Panc1 (cell line): ENCODE data around the gene SPRR5. TPM values are rescaled to one million over a fixed set of nuclear protein-coding genes. Genes with fewer than 3 reads are reported as not detected.

Source experiments
- ATAC-seq: fragments of 200-7000 bp; cut with Tn5 transposase; 2 replicates; pipeline ENCODE4 v1.9.1; 2020; ENCODE audit warnings: mild to moderate bottlenecking, moderate library complexity
- BruUV-seq: library from RNA; stranded (reverse); fragments of 400-500 nt; replicated peaks from 2 replicates; lab custom pipeline; 2021; lab: Mats Ljungman, UMichigan
- CTCF ChIA-PET: fragments of 300-600 bp; sonication (Branson Sonifier 250); formaldehyde crosslinking; loops from one replicate; lab custom pipeline; 2022; ENCODE audit warnings: antibody characterized with exemption; lab: Charles Lee
- POLR2A ChIA-PET: fragments of 300-600 bp; sonication (Branson Sonifier 250); formaldehyde crosslinking; loops from one replicate; lab custom pipeline; 2022; ENCODE audit warnings: antibody characterized with exemption; lab: Charles Lee
- DNase-seq: peaks from one replicate; pipeline ENCODE4 v3.0.0-alpha.2; 2010; ENCODE audit warnings: low read depth, low spot score
- H3K27ac ChIP-seq: 2 replicates; pipeline ENCODE4 v1.5.1; 2011; ENCODE audit warnings: mild to moderate bottlenecking, low read length, inconsistent platforms
- H3K27me3 ChIP-seq: fragments of 200-500 bp; sonication (Bioruptor generic); 2 replicates; pipeline ENCODE4 v1.6.0; 2014; ENCODE audit warnings: low read length, inconsistent platforms; ENCODE audit not compliant: control insufficient read depth, insufficient read depth
- H3K36me3 ChIP-seq: fragments of 200-500 bp; sonication (Bioruptor generic); 2 replicates; pipeline ENCODE4 v1.5.1; 2014; ENCODE audit warnings: inconsistent platforms, mild to moderate bottlenecking, low read length, moderate library complexity; ENCODE audit not compliant: control insufficient read depth, insufficient read depth
- H3K4me1 ChIP-seq: 2 replicates; pipeline ENCODE4 v1.5.1; 2011; ENCODE audit warnings: inconsistent platforms, mild to moderate bottlenecking, low read length, moderate library complexity; ENCODE audit not compliant: control insufficient read depth, insufficient read depth
- H3K4me3 ChIP-seq, 2 experiments: 2 replicates each; pipeline ENCODE4 v1.5.1; 2011 to 2012; ENCODE audit warnings: low read depth in 2 of 2, low read length in 2 of 2, mild to moderate bottlenecking in 2 of 2, inconsistent platforms in 1 of 2, moderate library complexity in 1 of 2
- H3K9me3 ChIP-seq: fragments of 200-500 bp; sonication (Bioruptor generic); 2 replicates; pipeline ENCODE4 v1.5.1; 2014; ENCODE audit warnings: low read depth, mild to moderate bottlenecking, inconsistent platforms, low read length, moderate library complexity; ENCODE audit not compliant: control insufficient read depth, insufficient read depth
- CTCF ChIP-seq: fragments of 450-650 bp; IDR thresholded peaks from 2 replicates; pipeline ENCODE4 v1.5.1; 2017; ENCODE audit warnings: mild to moderate bottlenecking
- POLR2AphosphoS5 ChIP-seq: IDR thresholded peaks from 2 replicates; pipeline ENCODE4 v1.6.1; 2012; ENCODE audit warnings: mild to moderate bottlenecking, low read depth, low read length, moderate library complexity
- SIN3A ChIP-seq: IDR thresholded peaks from 2 replicates; pipeline ENCODE4 v1.6.1; 2012; ENCODE audit warnings: low read depth, mild to moderate bottlenecking, low read length, moderate library complexity, borderline replicate concordance; ENCODE audit not compliant: insufficient read depth
- TCF7L2 ChIP-seq: IDR thresholded peaks from 2 replicates; pipeline ENCODE4 v1.6.1; 2011; ENCODE audit warnings: mild to moderate bottlenecking, low read depth, low read length, inconsistent platforms
- in situ Hi-C: cut with HindIII; loops from 2 replicates; pipeline ENCODE4 v1.10.0; 2016; ENCODE audit warnings: low sequenced_read_pairs, low pct_unique_long_range_greater_than_20kb
- intact Hi-C: fragments of 100-400 bp; cut with micrococcal nuclease; formaldehyde crosslinking; loops from one replicate; pipeline ENCODE4 v1.10.0; 2022; ENCODE audit not compliant: unreplicated experiment
- total RNA-seq: library from RNA; stranded (reverse); gene quantifications from one replicate; pipeline ENCODE4 v1.2.1, GENCODE V29; 2021; ENCODE audit not compliant: unreplicated experiment
- TF ChIP-seq, protein P1 (sequence below), 2 experiments: IDR thresholded peaks; 2 replicates each; pipeline ENCODE4 v1.6.1; 2011 to 2012; ENCODE audit warnings: low read depth in 2 of 2, control low read depth in 1 of 2, low read length in 1 of 2, mild to moderate bottlenecking in 1 of 2, moderate library complexity in 1 of 2; ENCODE audit not compliant: insufficient read depth in 1 of 2

The SPRR5 gene
- total RNA-seq, 1 experiment from 2014 or later, result not detected

- Histone ChIP-seq H3K4me3 (no peak overlapping the region), H3K27ac (no peak overlapping the region), H3K27me3 (peaks cover 11% of the 10 kb centered on the region), H3K9me3 (no peaks in the 10 kb centered on the region), H3K36me3 (no peaks in the 10 kb centered on the region), H3K4me1 (no peaks in the 10 kb centered on the region)
- ATAC-seq, result no peak
- POLR2A ChIA-PET, result no interaction called here
- CTCF ChIA-PET, result no interaction called here
- no TSS peak for BruUV-seq
- intact Hi-C loops, result no loop called here
- TF ChIP-seq POLR2AphosphoS5 (no peak), SIN3A (no peak), TCF7L2 (no peak), CTCF (no peak)
- TF ChIP-seq, protein P1, sequence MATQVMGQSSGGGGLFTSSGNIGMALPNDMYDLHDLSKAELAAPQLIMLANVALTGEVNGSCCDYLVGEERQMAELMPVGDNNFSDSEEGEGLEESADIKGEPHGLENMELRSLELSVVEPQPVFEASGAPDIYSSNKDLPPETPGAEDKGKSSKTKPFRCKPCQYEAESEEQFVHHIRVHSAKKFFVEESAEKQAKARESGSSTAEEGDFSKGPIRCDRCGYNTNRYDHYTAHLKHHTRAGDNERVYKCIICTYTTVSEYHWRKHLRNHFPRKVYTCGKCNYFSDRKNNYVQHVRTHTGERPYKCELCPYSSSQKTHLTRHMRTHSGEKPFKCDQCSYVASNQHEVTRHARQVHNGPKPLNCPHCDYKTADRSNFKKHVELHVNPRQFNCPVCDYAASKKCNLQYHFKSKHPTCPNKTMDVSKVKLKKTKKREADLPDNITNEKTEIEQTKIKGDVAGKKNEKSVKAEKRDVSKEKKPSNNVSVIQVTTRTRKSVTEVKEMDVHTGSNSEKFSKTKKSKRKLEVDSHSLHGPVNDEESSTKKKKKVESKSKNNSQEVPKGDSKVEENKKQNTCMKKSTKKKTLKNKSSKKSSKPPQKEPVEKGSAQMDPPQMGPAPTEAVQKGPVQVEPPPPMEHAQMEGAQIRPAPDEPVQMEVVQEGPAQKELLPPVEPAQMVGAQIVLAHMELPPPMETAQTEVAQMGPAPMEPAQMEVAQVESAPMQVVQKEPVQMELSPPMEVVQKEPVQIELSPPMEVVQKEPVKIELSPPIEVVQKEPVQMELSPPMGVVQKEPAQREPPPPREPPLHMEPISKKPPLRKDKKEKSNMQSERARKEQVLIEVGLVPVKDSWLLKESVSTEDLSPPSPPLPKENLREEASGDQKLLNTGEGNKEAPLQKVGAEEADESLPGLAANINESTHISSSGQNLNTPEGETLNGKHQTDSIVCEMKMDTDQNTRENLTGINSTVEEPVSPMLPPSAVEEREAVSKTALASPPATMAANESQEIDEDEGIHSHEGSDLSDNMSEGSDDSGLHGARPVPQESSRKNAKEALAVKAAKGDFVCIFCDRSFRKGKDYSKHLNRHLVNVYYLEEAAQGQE (IDR thresholded peaks at IDR 0.05; ENCODE audit: insufficient read depth in 1 of 2, low read depth in 2 of 2, low read length in 1 of 2), result no peak
- in situ Hi-C loops, result no loop called here
- DNase-seq, result no peak
These were observed 44.4 kb upstream of the SPRR5 start for GRCh38 chr1:152902636-152903035.

DNA sequence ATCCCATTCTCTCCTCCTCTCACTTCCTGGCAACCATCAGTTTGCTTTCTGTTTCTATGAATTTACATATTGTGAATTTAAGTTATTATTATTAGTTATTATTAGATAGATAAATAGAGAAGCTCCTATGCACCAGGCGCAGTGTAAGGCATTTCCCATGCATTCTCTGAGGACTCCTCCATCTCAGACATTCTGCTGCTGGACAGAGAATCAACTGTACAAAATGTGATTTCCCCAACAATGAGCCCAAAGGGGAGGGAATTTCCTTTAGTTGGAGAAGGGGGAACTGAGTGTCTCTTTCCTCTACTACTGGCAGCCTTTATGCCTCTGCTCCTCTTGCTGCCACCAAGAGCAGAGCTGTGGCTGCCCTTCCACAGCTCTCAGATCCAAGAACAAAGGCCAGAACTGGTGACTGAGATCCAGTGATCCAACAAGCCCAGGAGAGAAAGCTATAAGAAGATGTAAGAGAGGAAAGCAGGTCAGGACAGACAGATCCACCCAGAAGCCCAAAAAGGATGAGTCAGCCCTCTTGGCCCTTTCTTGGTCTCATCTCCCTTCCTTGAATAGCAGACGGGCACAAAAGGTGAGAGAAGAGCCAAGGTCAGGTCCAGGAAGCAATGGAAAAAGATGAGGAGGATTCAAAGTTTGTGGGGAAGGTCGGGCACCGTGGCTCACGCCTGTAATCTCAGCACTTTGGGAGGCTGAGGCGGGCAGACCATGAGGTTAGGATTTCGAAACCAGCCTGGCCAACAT is 42.1 kb upstream of the SPRR5 start:
- CTCF ChIA-PET, result no interaction called here
- in situ Hi-C loops, result no loop called here
- TF ChIP-seq TCF7L2 (no peak), POLR2AphosphoS5 (no peak), SIN3A (no peak)
- Histone ChIP-seq H3K36me3 (no peaks in the 10 kb centered on the region), H3K27ac (no peak overlapping the region), H3K4me3 (no peak overlapping the region), H3K27me3 (peaks cover 4% of the 10 kb centered on the region), H3K4me1 (no peaks in the 10 kb centered on the region), H3K9me3 (no peaks in the 10 kb centered on the region)
- intact Hi-C loops, result no loop called here
- ATAC-seq (no peak), DNase-seq (no peak)
- POLR2A ChIA-PET, result no interaction called here
- no TSS peak for BruUV-seq

DNA sequence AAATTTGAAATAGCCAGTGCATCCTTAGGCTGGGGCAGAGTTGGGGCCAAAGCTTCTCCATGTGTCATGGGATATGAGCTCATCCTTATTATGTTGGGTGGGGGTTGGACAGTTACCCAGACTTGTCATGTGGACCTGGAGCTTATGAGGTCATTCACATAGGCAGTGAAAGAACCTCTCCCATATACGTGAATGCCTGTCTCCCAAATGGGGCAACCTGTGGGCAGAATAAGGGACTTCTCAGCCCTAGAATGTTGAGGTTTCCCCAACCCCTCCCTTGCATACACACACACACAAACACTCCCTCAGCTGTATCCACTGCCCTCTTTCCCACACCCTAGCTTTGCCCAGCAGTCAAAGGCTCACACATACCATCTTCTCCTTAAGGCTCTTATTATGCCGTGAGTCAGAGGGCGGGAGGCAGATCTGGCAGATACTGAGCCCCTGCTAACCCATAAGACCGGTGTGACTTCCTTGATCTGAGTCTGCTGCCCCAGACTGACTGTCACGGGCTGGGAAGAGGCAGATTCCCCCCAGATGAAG is 40.9 kb upstream of the SPRR5 start:
- H3K36me3 ChIP-seq, result no peaks in the 10 kb centered on the region
- no peaks in the 10 kb centered on the region for H3K9me3 ChIP-seq
- no peak for ATAC-seq
- H3K4me3 ChIP-seq, result no peak overlapping the region
- H3K27ac ChIP-seq, result no peak overlapping the region
- CTCF ChIA-PET, result interaction anchor here (0.6 kb wide), 1 partner anchor 19 kb away, joined by 5 read pairs; no protein-coding TSS in a partner anchor
- peaks cover 4% of the 10 kb centered on the region for H3K27me3 ChIP-seq
- no TSS peak for BruUV-seq
- TF ChIP-seq CTCF (no peak), SIN3A (no peak), POLR2AphosphoS5 (no peak), TCF7L2 (no peak)
- TF ChIP-seq, protein P1 (IDR thresholded peaks at IDR 0.05; ENCODE audit: insufficient read depth in 1 of 2, low read depth in 2 of 2, low read length in 1 of 2), result no peak
- no peaks in the 10 kb centered on the region for H3K4me1 ChIP-seq
- DNase-seq, result no peak
- intact Hi-C loops (no loop called here), in situ Hi-C loops (no loop called here)
- POLR2A ChIA-PET, result no interaction called here
